Measurements from ENCODE around the gene GPATCH1.
"Not testable (repeated sequence)": the region's sequence is repeated elsewhere in the genome, so short reads cannot be mapped to it uniquely, and the experiment has no call there.

Gene GPATCH1

GRCh38 chr19:33080761-33081681 is at the start of gene GPATCH1:
Gene GPATCH1, plus strand, starts transcription at chr19:33081181. Its CDS starts 13 bp downstream, at chr19:33081194.
- Histone ChIP-seq H2AFZ (ENCODE audit: low read length) (peak within 1 kb of the TSS; percentile 51), H3K4me3 (ENCODE audit: low read depth, low read length, poor library complexity, severe bottlenecking) (peak within 1 kb of the TSS; percentile 93), H3F3A (ENCODE audit: insufficient read depth, low read length) (no peaks in the 10 kb centered on the region), H3K9ac (ENCODE audit: low read length) (peak within 1 kb of the TSS; percentile 91), H3K79me2 (ENCODE audit: insufficient read depth, low read length) (peaks cover 13% of the 10 kb centered on the region; the same call in 1 of the 2 replicates), H3K27ac (ENCODE audit: low read depth, low read length, poor library complexity, severe bottlenecking) (peak within 1 kb of the TSS; percentile 11), H3K27me3 (ENCODE audit: insufficient read depth, low read length) (no peaks in the 10 kb centered on the region), H3K4me1 (ENCODE audit: insufficient read depth, low read length, severe bottlenecking) (peaks cover 11% of the 10 kb centered on the region), H4K20me1 (ENCODE audit: insufficient read depth, low read length) (no peaks in the 10 kb centered on the region), H3K36me3 (ENCODE audit: insufficient read depth, low read length) (no peaks in the 10 kb centered on the region), H3K9me3 (ENCODE audit: low read length) (no peaks in the 10 kb centered on the region), H3K9me2 (ENCODE audit: low read depth, low read length) (no peaks in the 10 kb centered on the region), H3K4me2 (ENCODE audit: low read length) (peak within 1 kb of the TSS; percentile 89)
- TF ChIP-seq EZH2 (IDR thresholded peaks at IDR 0.05; ENCODE audit: borderline replicate concordance, low read length) (no peak), CTCF (IDR thresholded peaks at IDR 0.05; ENCODE audit: low read length) (no peak)

- Histone ChIP-seq H3F3A (ENCODE audit: insufficient read depth, low read length) (no peaks in the 10 kb centered on the region), H3K9me3 (ENCODE audit: low read length) (no peaks in the 10 kb centered on the region), H3K9me2 (ENCODE audit: low read depth, low read length) (no peaks in the 10 kb centered on the region), H3K4me3 (ENCODE audit: low read depth, low read length, poor library complexity, severe bottlenecking) (no peak overlapping the region), H3K36me3 (ENCODE audit: insufficient read depth, low read length) (no peaks in the 10 kb centered on the region), H4K20me1 (ENCODE audit: insufficient read depth, low read length) (no peaks in the 10 kb centered on the region), H3K9ac (ENCODE audit: low read length) (no peak overlapping the region), H3K27me3 (ENCODE audit: insufficient read depth, low read length) (no peaks in the 10 kb centered on the region), H3K4me2 (ENCODE audit: low read length) (no peak overlapping the region), H2AFZ (ENCODE audit: low read length) (no peak overlapping the region), H3K79me2 (ENCODE audit: insufficient read depth, low read length) (no peaks in the 10 kb centered on the region), H3K27ac (ENCODE audit: low read depth, low read length, poor library complexity, severe bottlenecking) (no peak overlapping the region), H3K4me1 (ENCODE audit: insufficient read depth, low read length, severe bottlenecking) (no peaks in the 10 kb centered on the region)
- TF ChIP-seq EZH2 (IDR thresholded peaks at IDR 0.05; ENCODE audit: borderline replicate concordance, low read length) (no peak), CTCF (IDR thresholded peaks at IDR 0.05; ENCODE audit: low read length) (no peak)
These were observed 48.7 kb upstream of the GPATCH1 start for GRCh38 chr19:33032218-33032781.

GRCh38 chr19:33035461-33035860 is 45.5 kb upstream of the GPATCH1 start:
- TF ChIP-seq CTCF (IDR thresholded peaks at IDR 0.05; ENCODE audit: low read length) (no peak), EZH2 (IDR thresholded peaks at IDR 0.05; ENCODE audit: borderline replicate concordance, low read length) (no peak)
- no peak overlapping the region for H3K27ac ChIP-seq (ENCODE audit: low read depth, low read length, poor library complexity, severe bottlenecking)
- H3K79me2 ChIP-seq (ENCODE audit: insufficient read depth, low read length): no peaks in the 10 kb centered on the region
- no peaks in the 10 kb centered on the region for H3F3A ChIP-seq (ENCODE audit: insufficient read depth, low read length)
- no peaks in the 10 kb centered on the region for H3K9me2 ChIP-seq (ENCODE audit: low read depth, low read length)
- no peaks in the 10 kb centered on the region for H3K9me3 ChIP-seq (ENCODE audit: low read length)
- H2AFZ ChIP-seq (ENCODE audit: low read length): no peak overlapping the region
- H3K27me3 ChIP-seq (ENCODE audit: insufficient read depth, low read length): no peaks in the 10 kb centered on the region
- no peak overlapping the region for H3K4me3 ChIP-seq (ENCODE audit: low read depth, low read length, poor library complexity, severe bottlenecking)
- H3K4me2 ChIP-seq (ENCODE audit: low read length): no peak overlapping the region
- H3K9ac ChIP-seq (ENCODE audit: low read length): no peak overlapping the region
- no peaks in the 10 kb centered on the region for H3K4me1 ChIP-seq (ENCODE audit: insufficient read depth, low read length, severe bottlenecking)
- H4K20me1 ChIP-seq (ENCODE audit: insufficient read depth, low read length): no peaks in the 10 kb centered on the region
- H3K36me3 ChIP-seq (ENCODE audit: insufficient read depth, low read length): peaks cover 4% of the 10 kb centered on the region; the same call in 1 of the 2 replicates

GRCh38 chr19:33036370-33037167 is 44.4 kb upstream of the GPATCH1 start:
- not testable (repeated sequence) for H3K4me3 ChIP-seq (ENCODE audit: low read depth, low read length, poor library complexity, severe bottlenecking); H3K4me2 ChIP-seq (ENCODE audit: low read length); H3K9me2 ChIP-seq (ENCODE audit: low read depth, low read length); H2AFZ ChIP-seq (ENCODE audit: low read length); H3K9ac ChIP-seq (ENCODE audit: low read length); H3K4me1 ChIP-seq (ENCODE audit: insufficient read depth, low read length, severe bottlenecking); H3K79me2 ChIP-seq (ENCODE audit: insufficient read depth, low read length); H3K27me3 ChIP-seq (ENCODE audit: insufficient read depth, low read length); H3K36me3 ChIP-seq (ENCODE audit: insufficient read depth, low read length); H3K27ac ChIP-seq (ENCODE audit: low read depth, low read length, poor library complexity, severe bottlenecking); H3K9me3 ChIP-seq (ENCODE audit: low read length); H3F3A ChIP-seq (ENCODE audit: insufficient read depth, low read length); H4K20me1 ChIP-seq (ENCODE audit: insufficient read depth, low read length)
